ENCODE results near the gene WFIKKN1. TPM values are rescaled to one million over a fixed set of nuclear protein-coding genes. Genes with fewer than 3 reads are reported as not detected.

WFIKKN1 gene
- total RNA-seq, 2 donors from 2014 or later = 0.21 to 0.50 TPM

DNA sequence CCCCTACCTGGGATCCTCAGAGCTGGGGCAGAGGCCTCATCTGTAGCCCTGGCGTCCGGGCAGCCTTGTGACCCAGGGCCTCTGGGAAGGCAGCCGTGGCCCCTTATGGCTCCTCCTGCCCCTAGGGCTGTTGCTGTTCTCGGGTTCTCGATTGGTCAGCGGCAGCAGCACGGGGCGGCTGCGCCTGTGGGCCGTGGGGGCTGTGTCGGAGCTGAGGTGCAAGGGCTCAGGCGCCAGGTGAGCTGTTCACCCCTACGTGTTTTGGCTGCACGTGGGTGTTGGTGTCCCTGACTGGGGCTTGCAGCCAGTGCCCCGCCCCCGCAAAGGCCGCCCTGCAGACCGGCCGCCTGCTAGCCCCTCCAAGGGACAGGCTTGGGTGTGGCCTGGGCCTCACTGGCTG, 31.3 kb downstream of the WFIKKN1 start:
- intact Hi-C loops (cut with DNase I) = loop anchor here in 1 of 2 donors (5.0 kb wide), 1 partner anchor 90 kb away; no protein-coding TSS in a partner anchor
- DNase-seq = no peak

DNA sequence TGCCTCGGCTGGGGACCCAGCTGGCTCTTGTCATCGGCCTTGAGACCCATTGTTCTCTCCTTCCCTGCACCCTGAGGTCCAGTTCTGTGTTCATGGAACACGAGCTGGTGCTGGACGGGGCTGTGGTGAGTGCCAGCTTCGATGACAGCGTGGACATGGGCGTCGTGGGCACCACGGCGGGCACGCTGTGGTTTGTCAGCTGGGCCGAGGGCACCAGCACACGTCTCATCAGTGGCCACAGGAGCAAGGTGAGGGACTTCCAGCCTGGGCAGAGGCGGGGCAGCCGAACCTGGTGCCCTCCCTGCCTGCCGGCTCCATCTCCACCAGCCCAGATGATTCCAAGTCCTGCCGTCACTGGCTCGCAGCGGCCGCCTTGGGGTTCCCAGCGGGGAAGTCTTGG, 31.8 kb downstream of the WFIKKN1 start:
- no peak for DNase-seq

More for the DNA sequence above, 31.3 kb downstream of the WFIKKN1 start:
- ATAC-seq = no peak

DNA sequence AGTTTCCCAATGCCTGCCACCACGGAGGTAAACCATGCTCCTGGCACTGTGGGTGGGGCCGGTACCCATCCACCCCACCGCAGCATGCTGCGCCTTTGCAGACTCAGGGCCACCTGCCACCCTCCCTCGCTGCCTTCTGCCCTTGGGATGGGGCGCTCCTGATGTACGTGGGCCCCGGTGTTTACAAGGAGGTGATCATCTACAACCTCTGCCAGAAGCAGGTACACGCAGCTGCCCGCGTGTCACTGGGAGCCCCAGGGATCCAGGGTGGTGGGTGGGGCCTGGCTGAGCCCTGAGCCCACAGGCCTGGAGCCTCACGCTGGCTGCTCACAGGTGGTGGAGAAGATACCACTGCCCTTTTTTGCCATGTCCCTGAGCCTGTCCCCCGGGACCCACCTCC, 35.8 kb downstream of the WFIKKN1 start:
- DNase-seq (no peak), ATAC-seq (no peak)
- intact Hi-C loops (cut with DNase I) = loop anchor here in 1 of 2 donors (5.0 kb wide), 1 partner anchor 84 kb away; no protein-coding TSS in a partner anchor

More for the DNA sequence above, 31.8 kb downstream of the WFIKKN1 start:
- intact Hi-C loops (cut with DNase I) = loop anchor here in 1 of 2 donors (5.0 kb wide), 1 partner anchor 90 kb away; no protein-coding TSS in a partner anchor
- ATAC-seq = no peak

DNA sequence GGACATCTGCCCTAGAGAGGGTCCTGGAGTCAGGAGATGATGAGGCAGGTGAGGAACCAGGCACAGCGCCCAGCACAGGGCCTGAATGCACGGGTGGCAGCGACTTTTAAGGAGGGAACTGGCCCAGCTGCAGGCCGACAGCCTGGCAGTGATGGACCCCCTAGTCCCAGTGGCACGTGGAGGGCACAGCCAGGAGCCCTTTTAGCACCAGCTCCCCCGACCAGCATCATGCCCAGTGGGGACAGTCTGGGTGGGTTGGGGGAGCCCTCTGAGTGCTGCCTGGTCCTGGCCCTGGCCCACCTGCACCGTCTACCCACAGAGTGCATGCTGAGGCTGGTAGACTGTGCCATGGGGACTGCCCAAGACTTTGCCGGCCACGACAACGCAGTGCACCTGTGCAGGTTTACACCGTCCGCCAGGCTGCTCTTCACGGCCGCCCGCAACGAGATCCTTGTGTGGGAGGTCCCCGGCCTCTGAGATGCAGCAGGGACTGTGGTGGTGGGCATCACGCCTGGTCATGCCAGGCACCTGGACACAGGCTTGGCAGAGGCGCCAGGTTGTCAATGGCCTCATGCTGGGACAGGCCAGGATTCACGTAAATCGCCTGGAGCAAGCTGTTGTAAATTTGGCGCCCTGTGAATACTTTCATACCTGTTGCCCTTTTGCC, 36.5 kb downstream of the WFIKKN1 start:
- DNase-seq (no peak), ATAC-seq (no peak)
- intact Hi-C loops (cut with DNase I) = loop anchor here in 1 of 2 donors (5.0 kb wide), 1 partner anchor 85 kb away; no protein-coding TSS in a partner anchor

DNA sequence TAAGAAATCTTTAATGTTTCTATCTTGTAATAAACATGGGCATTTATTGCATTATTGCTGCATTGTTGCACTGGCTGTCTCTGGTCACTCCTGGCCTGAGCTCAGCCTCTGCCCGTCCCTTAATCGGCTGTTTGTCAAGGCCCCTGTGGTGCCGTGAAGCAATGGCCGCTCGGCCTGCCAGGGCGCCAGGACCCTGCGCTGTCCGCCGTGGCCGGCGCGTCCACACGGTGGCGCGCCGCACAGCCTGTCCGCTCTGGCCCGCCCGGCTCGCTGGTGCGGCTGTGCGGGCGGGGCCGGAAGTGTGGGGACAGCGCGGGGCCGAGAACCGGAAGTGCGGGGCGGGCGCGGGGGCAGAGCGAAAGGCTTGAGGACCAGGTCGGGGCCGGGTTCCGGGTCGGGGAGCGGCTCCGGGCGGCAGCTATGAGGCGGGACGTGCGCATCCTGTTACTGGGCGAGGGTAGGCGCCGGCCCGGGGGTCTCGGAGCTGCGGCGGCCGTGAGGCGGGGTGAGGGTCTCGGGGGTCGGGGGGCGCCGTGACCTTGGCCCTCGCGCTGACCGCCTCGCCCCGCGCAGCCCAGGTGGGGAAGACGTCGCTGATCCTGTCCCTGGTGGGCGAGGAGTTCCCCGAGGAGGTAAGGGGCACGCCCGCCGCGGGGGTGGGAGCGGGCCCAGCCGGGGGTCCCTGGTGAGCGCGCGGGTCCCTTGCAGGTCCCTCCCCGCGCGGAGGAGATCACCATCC, 37.2 kb downstream of the WFIKKN1 start, which contains the start of gene RHOT2:
TSS of gene RHOT2 (plus strand) at position 353 of the 739 bp plus-strand sequence. CDS start at position 421, 68 bp downstream.
- intact Hi-C loops (cut with DNase I) = loop anchor here in 1 of 2 donors (5.0 kb wide), 1 partner anchor 86 kb away; no protein-coding TSS in a partner anchor
- peak; percentile 92 to 97 for ATAC-seq
- peak; percentile 95 for DNase-seq

DNA sequence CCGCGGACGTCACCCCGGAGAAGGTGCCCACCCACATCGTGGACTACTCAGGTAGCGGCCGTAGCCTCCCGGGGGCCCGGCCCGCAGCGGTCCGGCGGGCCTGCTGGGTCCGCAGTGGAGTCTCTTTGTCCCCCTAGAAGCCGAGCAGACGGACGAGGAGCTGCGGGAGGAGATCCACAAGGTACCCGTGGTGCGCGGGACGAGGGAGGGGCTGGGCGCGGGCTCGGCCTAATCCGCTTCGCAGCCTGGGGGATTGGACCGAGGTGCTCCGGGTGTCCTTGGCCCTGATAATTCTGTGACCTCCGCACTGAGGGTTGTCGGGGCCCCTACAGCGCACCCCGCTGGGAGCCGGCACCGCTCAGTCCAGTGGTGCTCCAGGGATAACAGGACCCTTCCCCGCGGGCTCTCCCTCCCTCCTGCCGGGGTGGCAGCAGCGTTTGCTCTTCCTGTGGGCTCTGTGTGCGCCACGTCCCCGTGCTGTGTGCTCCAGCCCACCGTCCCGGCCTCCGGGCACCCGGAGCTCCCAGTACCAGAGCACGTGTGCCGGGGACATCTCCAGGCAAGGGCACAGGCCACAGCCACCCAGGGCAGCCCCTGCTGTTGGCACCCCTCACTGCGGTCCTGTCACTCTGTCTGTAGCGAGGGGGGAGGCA, 37.9 kb downstream of the WFIKKN1 start:
- ATAC-seq = peak; percentile 3 to 11
- no peak for DNase-seq
- intact Hi-C loops (cut with DNase I) = loop anchor here in 1 of 2 donors (5.0 kb wide), 1 partner anchor 86 kb away; no protein-coding TSS in a partner anchor

DNA sequence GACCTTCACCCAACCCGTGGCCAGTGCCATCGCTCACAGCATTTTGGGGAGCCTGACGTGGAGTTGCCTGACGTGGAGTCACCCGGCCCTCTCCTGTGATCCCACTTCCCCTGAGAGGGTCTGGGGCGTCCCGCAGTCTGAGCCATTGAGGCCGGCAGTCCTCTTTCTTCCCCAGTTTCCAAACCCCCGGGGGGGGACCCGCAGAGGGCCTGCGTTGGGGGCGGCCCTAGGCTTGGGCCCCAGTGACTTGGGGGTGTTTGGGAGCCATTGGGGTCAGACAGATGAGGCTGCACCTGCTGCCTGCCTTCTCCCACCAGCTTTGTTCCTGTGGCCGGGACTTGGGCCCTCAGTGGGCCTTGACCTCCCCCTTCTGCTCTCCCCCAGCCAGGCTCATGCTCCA, 38.9 kb downstream of the WFIKKN1 start:
- intact Hi-C loops (cut with DNase I) = loop anchor here in 1 of 2 donors (5.0 kb wide), 1 partner anchor 87 kb away; no protein-coding TSS in a partner anchor
- DNase-seq = no peak
- no peak for ATAC-seq

DNA sequence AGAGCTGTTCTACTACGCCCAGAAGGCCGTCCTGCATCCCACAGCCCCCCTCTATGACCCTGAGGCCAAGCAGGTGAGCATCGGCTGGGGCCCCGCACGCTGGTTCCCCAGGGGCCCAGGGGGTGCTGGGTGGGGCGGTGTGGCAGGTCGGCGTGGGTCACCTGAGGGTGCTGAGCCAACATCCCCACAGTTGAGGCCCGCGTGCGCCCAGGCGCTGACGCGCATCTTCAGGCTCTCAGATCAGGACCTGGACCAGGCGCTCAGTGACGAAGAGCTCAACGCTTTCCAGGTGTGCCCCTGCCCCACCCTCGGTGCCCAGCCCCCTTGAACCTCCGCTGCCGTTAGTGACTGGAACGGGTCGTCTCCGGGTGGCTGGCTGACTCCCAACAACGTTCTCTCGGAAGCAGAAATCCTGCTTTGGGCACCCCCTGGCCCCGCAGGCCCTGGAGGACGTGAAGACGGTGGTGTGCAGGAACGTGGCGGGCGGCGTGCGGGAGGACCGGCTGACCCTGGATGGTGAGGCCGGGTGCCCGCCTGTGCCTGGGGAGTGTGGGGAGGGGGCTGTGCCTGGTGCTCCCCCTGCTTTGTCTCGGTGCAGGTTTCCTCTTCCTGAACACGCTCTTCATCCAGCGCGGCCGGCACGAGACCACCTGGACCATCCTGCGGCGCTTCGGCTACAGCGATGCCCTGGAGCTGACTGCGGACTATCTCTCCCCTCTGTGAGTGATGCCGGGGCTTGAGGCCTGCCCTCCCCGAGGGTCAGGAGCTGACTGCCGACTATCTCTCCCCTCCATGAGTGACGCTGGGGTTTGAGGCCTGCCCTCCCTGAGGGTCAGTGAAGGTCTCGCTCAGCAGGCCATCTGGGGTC, 39.9 kb downstream of the WFIKKN1 start:
- no peak for ATAC-seq
- DNase-seq = no peak
- intact Hi-C loops (cut with DNase I) = no loop called here

DNA sequence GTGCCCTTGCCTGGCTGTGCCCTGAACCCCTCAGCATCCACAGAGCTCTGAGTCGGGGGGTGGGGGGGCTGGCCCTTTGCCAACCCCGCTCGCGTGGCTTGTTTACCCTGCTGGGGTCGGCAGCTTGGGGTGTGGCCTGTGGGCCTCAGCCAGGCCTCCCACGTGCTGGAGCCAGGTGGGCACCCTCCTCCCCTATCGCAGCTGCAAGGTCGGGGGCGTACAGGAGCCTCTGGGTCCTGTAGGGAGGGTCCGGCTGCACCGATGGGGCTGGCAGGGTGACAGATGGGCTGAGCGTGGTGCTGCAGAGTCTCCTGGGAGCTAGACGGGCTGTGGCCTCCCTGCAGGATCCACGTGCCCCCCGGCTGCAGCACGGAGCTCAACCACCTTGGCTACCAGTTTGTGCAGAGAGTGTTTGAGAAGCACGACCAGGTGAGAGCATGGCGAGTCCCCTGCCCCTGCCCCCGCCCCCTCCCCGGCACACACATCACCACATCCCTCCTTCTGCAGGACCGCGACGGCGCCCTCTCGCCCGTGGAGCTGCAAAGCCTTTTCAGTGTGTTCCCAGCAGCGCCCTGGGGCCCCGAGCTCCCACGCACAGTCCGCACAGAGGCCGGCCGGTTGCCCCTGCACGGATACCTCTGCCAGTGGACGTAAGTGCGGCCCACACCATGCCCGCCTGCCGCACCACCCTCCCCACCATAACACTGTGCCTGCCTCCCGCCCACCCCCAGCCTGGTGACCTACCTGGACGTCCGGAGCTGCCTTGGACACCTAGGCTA, 40.8 kb downstream of the WFIKKN1 start:
- intact Hi-C loops (cut with DNase I) = no loop called here
- ATAC-seq (no peak), DNase-seq (no peak)

DNA sequence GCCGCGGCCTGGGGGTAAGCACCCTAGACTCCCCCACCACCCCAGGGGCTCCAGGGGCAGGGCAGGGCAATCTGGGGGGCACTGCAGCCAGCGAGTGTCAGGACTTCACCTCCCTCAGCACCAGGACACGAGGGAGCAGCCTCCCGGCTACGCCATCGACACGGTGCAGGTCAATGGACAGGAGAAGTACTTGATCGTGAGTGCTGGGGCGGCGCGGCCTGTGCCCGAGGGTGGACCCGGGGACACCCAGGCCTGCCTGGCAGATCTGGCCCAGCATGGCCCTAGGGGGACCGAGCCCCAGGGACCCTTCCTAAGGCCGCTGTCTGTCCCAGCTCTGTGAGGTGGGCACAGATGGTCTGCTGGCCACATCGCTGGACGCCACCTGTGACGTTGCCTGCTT, 41.6 kb downstream of the WFIKKN1 start:
- no peak for DNase-seq
- ATAC-seq = no peak
- intact Hi-C loops (cut with DNase I) = no loop called here

DNA sequence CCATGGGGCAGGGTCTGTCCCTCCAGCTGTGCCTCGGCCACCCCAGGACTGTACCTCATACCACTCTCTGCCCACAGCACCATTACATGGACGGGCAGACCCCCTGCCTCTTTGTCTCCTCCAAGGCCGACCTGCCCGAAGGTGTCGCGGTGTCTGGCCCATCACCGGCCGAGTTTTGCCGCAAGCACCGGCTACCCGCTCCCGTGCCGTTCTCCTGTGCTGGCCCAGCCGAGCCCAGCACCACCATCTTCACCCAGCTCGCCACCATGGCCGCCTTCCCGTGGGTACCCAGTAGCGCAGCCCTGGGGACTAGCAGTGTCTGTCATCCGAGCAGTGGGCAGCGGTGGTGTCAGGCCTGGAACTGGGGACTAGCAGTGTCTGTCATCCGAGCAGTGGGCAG, 42.1 kb downstream of the WFIKKN1 start:
- no peak for DNase-seq
- intact Hi-C loops (cut with DNase I) = no loop called here
- no peak for ATAC-seq

DNA sequence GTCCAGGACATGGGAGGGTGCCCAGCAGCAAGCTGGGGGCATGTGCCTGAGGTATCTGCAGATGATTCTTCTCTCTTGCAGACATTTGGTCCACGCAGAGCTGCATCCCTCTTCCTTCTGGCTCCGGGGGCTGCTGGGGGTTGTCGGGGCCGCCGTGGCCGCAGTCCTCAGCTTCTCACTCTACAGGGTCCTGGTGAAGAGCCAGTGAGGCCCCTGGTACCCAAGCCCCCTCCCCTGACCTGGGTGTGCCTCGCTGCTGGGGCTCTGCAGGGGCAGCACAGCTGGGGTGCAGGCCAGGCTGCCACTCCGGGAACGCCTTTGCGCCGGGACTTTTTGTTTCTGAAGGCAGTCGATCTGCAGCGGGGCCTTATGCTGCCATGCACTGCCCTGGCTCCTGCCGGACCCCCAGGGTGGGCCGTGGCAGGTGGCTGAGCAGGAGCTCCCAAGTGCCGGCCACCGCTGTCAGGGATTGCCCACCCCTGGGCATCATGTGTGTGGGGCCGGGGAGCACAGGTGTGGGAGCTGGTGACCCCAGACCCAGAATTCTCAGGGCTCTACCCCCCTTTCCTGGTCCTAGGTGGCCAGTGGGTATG, 42.7 kb downstream of the WFIKKN1 start:
- intact Hi-C loops (cut with DNase I) = no loop called here
- no peak for DNase-seq
- no peak for ATAC-seq

DNA sequence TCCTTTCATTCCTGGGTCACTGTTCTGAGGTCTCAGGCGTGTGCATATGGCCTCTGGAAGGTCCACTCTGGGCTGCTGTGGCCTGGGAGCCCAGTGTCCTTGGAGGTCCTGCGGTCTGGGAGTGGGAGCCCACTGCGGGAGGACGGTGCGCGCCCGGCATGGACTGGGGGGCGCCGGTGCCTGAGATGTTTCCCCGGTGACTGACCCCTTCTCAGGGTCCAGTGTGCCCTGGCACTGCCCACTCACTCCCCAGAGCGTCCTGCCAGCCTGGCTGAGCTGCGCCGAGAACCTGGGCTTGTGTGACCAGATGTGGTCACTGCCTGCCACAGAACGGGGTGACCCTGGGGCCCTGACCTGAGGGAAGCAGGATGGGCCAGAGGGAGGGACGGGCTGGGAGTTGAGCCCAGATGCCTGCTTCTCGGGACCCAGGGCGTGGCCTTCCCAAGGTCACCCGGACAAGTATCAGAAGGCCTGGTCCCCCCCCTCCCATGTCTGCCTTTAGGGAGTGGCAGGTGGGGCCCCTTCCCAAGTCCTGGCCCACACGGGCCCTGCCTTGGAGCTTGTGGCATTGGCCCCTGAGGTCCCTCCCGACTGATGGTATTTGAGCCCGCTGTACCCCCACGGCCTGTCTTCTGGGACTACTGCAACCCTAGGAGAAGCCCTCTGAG, 43.6 kb downstream of the WFIKKN1 start:
- DNase-seq (no peak), ATAC-seq (no peak)
- intact Hi-C loops (cut with DNase I) = no loop called here

DNA sequence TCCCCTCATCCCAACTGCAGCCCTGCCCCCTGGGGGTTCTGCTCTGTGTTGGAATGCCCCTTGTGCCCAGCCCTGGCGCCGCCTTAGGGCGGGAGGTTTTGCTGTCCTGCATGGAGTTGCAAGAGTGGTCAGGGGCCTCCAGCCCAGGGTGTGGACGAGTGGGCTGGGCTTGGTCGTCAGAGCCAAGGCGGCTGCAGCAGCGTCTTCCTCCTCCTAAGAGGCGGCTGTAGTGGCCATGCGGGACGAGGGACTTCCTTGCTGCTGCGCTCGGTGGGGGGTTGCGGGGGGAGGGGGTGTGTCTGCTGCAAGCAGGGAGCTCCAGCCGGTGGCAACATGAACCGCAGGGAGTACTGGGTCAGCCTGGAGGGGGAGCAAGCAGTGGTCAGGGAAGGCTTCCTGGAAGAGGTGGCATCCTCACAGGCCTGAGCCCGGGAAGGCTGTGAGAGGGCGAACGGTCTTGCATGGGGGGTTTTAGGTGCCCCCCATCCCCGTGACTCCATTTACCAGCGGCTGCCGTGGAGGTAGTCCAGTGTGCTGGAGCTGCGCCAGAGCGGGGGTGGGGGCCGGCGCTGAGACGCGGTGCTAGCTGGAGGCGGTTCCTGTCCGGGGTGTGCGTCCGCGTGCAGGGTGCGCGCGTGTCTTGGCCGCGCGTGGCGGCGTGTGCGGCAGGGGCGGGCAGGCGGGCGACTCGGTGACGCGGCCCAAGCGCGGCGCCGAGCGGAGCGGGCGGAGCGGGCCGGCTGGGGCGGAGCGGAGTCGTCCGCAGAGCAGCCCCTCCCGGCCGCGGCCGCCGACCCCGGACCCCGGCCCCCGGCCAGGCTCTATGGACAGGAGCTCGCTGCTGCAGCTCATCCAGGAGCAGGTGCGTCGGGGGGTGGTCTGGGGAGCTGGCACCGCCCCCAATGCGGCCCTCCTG, 44.4 kb downstream of the WFIKKN1 start, which contains the start of gene RHBDL1:
TSS of gene RHBDL1 (plus strand) at position 704 of the 916 bp plus-strand sequence. CDS start at position 824, 120 bp downstream.
- intact Hi-C loops (cut with DNase I) = no loop called here
- ATAC-seq (peak in 1 of 2 donors; percentile 7), DNase-seq (no peak)

DNA sequence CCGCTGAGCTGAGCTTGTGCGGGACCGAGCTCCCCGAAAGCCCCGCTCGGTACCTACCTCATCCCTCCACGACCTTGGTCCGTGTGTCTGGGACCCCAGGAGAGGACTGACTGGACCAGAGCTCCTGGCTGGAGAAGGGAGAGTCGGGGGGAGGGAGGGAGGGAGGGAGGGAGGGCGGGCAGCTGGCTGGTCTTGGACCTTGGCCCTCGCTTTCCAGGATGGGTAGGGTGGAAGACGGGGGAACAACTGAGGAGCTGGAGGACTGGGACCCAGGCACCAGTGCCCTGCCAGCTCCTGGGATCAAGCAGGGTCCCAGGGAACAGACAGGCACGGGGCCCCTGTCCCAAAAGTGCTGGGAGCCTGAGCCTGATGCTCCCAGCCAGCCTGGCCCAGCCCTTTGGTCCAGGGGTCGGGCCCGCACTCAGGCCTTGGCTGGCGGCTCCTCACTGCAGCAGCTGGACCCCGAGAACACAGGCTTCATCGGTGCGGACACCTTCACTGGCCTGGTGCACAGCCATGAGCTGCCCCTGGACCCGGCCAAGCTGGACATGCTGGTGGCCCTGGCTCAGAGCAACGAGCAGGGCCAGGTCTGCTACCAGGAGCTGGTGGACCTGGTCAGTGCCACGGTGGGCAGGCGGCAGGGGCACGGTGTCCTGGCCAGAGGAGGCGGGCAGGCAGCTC, 45.2 kb downstream of the WFIKKN1 start:
- DNase-seq (no peak), ATAC-seq (no peak)
- intact Hi-C loops (cut with DNase I) = no loop called here
